GM21528 (cell line): ENCODE results near the gene MPRIP.

ENCODE experiments used
- ATAC-seq: cut with Tn5 transposase; IDR thresholded peaks from one replicate; pipeline ENCODE4 v1.9.1; 2021; ENCODE audit warnings: mild to moderate bottlenecking, moderate library complexity; ENCODE audit not compliant: unreplicated experiment, low FRiP score

MPRIP gene

GRCh38 chr17:17064322-17064721 is 22.1 kb downstream of the MPRIP start:
- no peak for ATAC-seq

- ATAC-seq: no peak
Observed at GRCh38 chr17:17066021-17066420, 23.8 kb downstream of the MPRIP start.

DNA sequence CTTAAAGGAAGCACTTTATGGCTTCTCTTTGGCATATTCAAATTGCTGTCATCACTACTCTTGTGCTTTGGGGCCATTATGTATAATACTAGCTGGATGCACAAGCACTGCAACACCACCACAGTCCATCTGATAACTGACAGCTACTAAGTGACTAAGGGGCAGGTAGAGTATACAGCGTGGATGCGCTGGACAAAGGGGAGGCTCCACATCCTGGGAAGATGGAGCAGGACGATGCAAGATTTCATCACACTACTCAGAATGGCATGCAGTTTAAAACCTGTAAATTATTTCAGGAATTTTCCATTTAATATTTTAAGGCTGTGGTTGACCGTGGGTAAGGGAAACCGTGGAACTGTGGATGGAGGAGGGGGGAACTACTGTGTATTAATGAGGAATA is 25.0 kb downstream of the MPRIP start:
- ATAC-seq: no peak

GRCh38 chr17:17069849-17070248 is 27.6 kb downstream of the MPRIP start:
- no peak for ATAC-seq

DNA sequence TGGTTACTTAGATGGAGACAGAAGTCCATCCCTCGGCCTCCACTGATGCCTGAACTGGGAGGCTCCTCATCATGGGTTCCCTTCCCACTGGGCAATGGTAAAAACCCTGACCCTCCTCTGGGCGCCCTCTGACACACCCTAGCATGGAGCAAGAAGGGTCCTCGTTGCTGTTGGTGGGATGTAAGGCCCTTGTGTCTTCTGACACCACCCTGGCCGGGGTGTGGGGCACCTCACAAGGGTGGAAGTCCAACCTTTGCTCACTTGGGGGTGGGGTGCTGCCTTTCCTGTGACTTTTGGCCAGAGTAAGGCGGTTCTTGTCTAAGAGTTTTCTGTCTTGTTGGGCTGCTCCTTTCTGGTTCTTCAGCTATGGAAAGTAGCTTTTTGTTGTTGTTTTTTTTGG is 28.7 kb downstream of the MPRIP start:
- ATAC-seq: no peak

- no peak for ATAC-seq
Observed at GRCh38 chr17:17071531-17072360, 29.5 kb downstream of the MPRIP start.

DNA sequence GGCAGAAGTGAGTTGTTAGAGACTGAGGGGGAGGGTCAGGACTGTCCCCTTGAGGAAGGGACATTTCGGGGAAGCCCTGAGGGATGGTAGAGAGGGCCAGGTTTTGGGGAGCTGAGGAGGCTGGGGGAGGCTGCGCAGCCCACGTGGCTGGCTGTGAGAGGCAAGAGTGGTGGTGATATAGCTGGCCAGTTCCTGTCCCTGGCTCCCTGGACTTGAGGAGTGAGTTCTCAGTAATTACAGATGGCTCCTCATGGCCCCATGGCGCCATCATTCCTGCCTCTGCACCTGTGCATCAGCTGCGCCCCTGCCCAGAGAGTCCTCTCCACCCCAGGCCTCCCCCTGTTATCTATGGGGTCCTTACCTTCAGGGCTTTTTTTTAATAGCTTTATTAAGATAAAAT is 30.3 kb downstream of the MPRIP start:
- no peak for ATAC-seq

DNA sequence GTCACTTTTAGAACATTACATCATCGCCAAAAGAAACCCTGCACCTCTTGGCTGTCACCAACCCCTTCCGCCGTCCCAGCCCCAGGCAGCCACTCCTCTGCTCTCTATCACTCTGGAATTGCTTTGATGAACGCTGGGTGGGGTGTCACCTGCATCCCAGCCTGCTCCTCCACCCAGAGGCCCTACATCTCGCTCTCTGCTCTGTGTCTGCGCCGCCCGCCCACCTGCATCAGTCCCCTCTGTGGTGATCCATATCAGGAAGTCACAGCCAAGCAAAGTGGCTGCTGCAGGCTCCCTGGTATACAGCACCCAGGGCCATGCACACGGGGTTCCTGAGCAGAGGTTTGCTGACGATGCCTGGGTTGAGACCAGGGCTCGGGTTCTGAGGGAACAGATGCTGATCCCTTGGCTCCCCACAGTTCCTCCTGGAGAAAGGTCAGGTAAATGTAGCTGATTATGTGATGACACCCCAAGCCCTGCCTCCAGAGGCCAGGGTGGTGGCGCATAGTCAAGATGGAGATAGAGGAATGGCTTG is 30.8 kb downstream of the MPRIP start:
- ATAC-seq: no peak

- no peak for ATAC-seq
Observed at GRCh38 chr17:17073581-17074403, 31.5 kb downstream of the MPRIP start.

DNA sequence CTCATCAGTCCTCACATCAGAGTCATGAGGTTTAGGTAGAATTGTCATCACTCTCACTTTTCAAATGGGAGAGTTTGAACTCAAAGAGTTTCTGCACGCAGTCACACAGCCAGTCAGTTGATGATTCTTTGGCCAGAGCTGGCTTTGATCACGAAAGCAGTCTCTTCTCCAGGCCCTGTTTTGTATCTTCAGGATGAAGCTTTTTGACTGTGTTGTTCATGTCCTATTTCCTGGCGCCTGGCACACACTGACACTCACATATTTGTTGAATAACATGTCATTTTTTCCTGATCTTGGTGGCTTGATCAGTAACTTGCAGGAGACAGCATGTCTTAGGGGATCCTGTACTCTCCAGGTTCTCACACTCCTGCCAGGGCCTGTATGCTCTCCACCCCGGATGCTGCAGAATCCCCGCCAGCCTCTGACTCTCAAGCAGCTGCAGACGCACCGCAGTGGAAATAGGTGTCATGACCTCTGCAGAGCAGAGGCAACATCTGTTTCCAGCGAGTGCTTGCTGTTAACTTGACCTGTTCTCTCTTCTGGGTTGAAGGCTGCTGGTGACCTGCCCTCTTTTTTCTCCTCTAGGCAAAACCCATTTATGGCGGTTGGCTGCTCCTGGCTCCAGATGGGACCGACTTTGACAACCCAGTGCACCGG is 33.0 kb downstream of the MPRIP start:
- no peak for ATAC-seq

DNA sequence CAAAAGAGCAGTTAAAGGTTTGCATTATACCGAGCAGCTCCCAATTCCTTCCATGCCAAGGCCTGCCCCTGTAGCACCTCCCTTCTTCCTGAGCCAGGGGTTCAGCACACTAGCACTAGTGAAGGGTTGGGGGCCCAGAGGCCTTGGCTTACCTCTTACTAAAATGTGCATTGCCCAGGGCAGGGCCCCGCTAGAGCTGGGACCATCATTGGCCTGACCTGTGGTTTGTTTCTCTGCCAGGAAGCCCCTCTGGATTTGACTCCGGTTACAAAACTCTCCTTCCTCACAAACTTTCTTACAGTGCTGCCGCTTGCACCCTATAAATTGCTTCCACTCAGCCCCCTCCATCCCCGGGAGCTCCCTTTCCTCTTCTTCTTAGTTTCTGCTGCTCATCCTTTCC is 33.8 kb downstream of the MPRIP start:
- ATAC-seq: no peak

DNA sequence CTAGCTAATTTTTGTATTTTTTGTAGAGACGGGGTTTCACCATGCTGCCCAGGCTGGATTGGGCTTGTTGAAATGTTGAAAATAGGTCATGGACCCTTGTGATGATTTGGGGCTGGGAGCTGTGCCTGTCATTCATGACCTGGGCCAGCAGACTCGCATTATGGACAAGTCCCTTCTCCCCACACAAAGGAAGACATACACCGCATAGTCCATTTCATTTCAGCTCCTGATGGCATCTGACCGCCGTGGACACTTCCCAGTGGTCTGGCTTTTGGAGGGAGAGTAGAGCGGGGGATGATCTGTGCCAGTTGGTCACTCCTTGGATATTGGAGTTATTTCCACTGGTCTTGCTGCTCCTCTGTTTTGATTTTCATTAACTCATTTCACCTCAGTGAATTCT is 34.8 kb downstream of the MPRIP start:
- no peak for ATAC-seq

GRCh38 chr17:17077861-17078732 is 35.8 kb downstream of the MPRIP start:
- no peak for ATAC-seq

- no peak for ATAC-seq
Observed at GRCh38 chr17:17078832-17079231, 36.6 kb downstream of the MPRIP start.

- ATAC-seq: no peak
Observed at GRCh38 chr17:17079336-17079735, 37.1 kb downstream of the MPRIP start.

GRCh38 chr17:17079761-17080160 is 37.5 kb downstream of the MPRIP start:
- no peak for ATAC-seq

GRCh38 chr17:17080181-17080631 is 37.9 kb downstream of the MPRIP start:
- ATAC-seq: no peak

DNA sequence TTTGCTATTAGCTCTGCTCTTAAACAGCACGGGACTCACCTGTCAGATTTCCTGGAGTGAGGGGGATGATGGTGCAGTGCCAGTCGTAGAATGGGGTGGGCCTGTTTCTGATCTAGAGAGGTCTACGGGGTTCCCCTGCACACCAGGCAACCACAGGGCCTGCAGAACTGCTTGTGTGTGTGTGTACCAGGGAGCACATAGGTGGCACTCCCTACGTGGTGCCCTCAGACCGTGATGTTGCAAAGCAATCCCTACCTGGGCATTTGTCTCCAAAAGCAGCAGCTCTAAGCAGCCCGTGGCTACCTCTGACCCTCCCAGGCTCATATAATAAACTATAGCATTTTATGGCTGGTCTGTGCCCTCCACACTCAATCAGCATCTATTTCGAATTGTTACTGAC is 38.5 kb downstream of the MPRIP start:
- no peak for ATAC-seq

GRCh38 chr17:17081304-17081940 is 39.2 kb downstream of the MPRIP start:
- no peak for ATAC-seq
